Measurements from ENCODE around the gene ZEB2.

ZEB2 gene

DNA sequence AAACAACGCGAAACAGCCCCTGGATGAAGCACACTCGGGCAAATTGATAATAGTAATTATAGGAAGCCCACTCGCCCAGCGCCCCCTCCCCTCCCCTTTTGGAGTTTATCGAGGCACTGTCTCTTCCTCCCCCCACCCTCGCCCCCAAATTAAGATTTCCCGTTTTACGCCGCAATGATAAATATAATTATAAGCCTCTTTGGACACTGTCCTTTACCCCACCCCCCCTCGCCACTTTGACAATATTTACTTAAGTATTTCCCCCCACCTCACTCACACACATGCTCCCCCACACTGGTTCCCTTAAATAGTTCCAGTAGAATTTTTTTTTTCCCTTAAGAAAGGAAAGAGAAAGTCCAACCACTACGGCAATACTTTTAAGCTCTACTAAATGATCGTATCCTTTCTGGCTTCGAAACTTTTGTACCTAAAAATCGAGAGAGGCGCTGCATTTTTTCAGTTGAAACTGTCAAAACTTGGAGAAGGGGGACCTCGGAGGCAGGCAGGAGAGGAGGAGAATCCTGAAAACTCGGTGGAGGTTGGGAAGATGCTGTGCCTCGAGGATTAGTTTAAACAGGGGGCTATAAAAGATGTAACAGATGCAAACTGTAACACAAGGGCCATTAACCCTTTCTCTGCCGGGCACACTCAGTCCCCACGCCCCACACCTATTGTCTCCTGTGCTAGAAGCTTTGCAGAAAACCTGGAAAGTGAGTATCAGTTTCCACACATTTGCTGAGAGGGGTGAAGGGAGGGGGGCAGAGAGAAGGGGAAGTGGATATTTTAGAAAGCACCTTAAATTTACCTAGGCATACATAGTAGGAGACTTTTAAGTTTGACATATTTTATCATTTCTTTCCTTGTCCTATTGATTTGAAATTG is 1.8 kb downstream of the ZEB2 start:
- Histone ChIP-seq H3K27ac (no peak overlapping the region), H3K9me3 (ENCODE audit: severe bottlenecking) (no peaks in the 10 kb centered on the region), H3K27me3 (ENCODE audit: insufficient read depth, low read depth, severe bottlenecking) (no peaks in the 10 kb centered on the region), H3K36me3 (no peaks in the 10 kb centered on the region), H3K4me3 (ENCODE audit: low read depth, low read length) (peak overlapping the region; percentile 93)
- DNase-seq, result peak; percentile 46
- TF ChIP-seq, protein P1, sequence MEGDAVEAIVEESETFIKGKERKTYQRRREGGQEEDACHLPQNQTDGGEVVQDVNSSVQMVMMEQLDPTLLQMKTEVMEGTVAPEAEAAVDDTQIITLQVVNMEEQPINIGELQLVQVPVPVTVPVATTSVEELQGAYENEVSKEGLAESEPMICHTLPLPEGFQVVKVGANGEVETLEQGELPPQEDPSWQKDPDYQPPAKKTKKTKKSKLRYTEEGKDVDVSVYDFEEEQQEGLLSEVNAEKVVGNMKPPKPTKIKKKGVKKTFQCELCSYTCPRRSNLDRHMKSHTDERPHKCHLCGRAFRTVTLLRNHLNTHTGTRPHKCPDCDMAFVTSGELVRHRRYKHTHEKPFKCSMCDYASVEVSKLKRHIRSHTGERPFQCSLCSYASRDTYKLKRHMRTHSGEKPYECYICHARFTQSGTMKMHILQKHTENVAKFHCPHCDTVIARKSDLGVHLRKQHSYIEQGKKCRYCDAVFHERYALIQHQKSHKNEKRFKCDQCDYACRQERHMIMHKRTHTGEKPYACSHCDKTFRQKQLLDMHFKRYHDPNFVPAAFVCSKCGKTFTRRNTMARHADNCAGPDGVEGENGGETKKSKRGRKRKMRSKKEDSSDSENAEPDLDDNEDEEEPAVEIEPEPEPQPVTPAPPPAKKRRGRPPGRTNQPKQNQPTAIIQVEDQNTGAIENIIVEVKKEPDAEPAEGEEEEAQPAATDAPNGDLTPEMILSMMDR (IDR thresholded peaks at IDR 0.05; ENCODE audit: low read depth, low read length), result no peak

GRCh38 chr2:144516981-144517865 is 2.7 kb downstream of the ZEB2 start:
- peak overlapping the region; percentile 53; the same call in 1 of the 2 replicates for H3K27ac ChIP-seq
- H3K36me3 ChIP-seq, result no peaks in the 10 kb centered on the region
- DNase-seq, result peak; percentile 41
- H3K4me3 ChIP-seq (ENCODE audit: low read depth, low read length), result peak overlapping the region; percentile 93
- TF ChIP-seq, protein P1 (IDR thresholded peaks at IDR 0.05; ENCODE audit: low read depth, low read length), result no peak
- H3K9me3 ChIP-seq (ENCODE audit: severe bottlenecking), result no peaks in the 10 kb centered on the region
- H3K27me3 ChIP-seq (ENCODE audit: insufficient read depth, low read depth, severe bottlenecking), result no peaks in the 10 kb centered on the region

DNA sequence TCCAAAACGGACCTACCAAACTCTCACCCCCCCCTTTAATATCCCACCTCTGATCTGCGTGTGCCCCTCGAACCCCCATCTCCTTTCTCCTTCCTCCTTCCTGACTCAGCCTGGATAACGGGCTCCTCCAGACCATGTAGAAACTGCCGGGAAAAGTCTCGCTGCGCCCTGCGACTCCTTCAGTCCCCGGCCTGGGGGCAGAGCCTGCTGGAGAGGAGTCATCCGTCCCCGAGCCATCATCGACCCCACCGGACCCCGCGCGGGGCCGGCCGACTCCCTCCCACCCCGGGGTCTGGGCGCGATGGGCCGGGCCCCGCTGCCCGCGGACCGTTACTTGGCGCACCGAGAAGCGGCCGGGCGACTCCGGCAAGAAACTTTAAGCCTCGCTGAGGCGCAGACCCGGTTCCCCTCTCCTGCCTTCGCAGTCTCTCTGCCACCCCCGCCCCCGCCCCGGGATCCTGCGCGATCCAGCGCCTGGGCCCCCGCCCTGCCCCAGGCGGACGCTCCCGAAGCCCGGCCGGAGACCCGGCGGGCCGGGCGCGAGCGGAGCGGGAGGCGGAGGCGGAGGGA is 3.4 kb downstream of the ZEB2 start:
- DNase-seq, result no peak

GRCh38 chr2:144515696-144516410 is 4.1 kb downstream of the ZEB2 start:
- Histone ChIP-seq H3K9me3 (ENCODE audit: severe bottlenecking) (no peaks in the 10 kb centered on the region), H3K27me3 (ENCODE audit: insufficient read depth, low read depth, severe bottlenecking) (no peaks in the 10 kb centered on the region), H3K36me3 (no peaks in the 10 kb centered on the region), H3K4me3 (ENCODE audit: low read depth, low read length) (peak overlapping the region; percentile 93), H3K27ac (no peak overlapping the region; the same call in 1 of the 2 replicates)
- TF ChIP-seq, protein P1 (IDR thresholded peaks at IDR 0.05; ENCODE audit: low read depth, low read length), result no peak
- no peak for DNase-seq

More for the DNA sequence above, 3.4 kb downstream of the ZEB2 start:
- H3K9me3 ChIP-seq (ENCODE audit: severe bottlenecking), result no peaks in the 10 kb centered on the region
- peak overlapping the region; percentile 93 for H3K4me3 ChIP-seq (ENCODE audit: low read depth, low read length)
- TF ChIP-seq, protein P1 (IDR thresholded peaks at IDR 0.05; ENCODE audit: low read depth, low read length), result no peak
- H3K36me3 ChIP-seq, result no peaks in the 10 kb centered on the region
- no peaks in the 10 kb centered on the region for H3K27me3 ChIP-seq (ENCODE audit: insufficient read depth, low read depth, severe bottlenecking)
- H3K27ac ChIP-seq, result no peak overlapping the region

- H3K4me3 ChIP-seq (ENCODE audit: low read depth, low read length), result peak overlapping the region; percentile 93
- H3K27me3 ChIP-seq (ENCODE audit: insufficient read depth, low read depth, severe bottlenecking), result no peaks in the 10 kb centered on the region
- DNase-seq, result no peak
- no peak overlapping the region for H3K27ac ChIP-seq
- H3K36me3 ChIP-seq, result no peaks in the 10 kb centered on the region
- TF ChIP-seq, protein P1 (IDR thresholded peaks at IDR 0.05; ENCODE audit: low read depth, low read length), result no peak
- no peaks in the 10 kb centered on the region for H3K9me3 ChIP-seq (ENCODE audit: severe bottlenecking)
These were observed 4.7 kb downstream of the ZEB2 start for GRCh38 chr2:144515099-144515695.

Data from WERI-Rb-1 (cell line).